ENCODE data around the gene MEGF11. TPM values are rescaled to one million over a fixed set of nuclear protein-coding genes. Genes with fewer than 3 reads are reported as not detected.

The MEGF11 gene
- total RNA-seq, 4 donors from 2014 or later: 0.76 TPM; not detected in 3

- H3K4me1 ChIP-seq: no peaks in the 10 kb centered on the region
- H3K27ac ChIP-seq: no peak overlapping the region
- DNase-seq: no peak
- TF ChIP-seq, protein P1, sequence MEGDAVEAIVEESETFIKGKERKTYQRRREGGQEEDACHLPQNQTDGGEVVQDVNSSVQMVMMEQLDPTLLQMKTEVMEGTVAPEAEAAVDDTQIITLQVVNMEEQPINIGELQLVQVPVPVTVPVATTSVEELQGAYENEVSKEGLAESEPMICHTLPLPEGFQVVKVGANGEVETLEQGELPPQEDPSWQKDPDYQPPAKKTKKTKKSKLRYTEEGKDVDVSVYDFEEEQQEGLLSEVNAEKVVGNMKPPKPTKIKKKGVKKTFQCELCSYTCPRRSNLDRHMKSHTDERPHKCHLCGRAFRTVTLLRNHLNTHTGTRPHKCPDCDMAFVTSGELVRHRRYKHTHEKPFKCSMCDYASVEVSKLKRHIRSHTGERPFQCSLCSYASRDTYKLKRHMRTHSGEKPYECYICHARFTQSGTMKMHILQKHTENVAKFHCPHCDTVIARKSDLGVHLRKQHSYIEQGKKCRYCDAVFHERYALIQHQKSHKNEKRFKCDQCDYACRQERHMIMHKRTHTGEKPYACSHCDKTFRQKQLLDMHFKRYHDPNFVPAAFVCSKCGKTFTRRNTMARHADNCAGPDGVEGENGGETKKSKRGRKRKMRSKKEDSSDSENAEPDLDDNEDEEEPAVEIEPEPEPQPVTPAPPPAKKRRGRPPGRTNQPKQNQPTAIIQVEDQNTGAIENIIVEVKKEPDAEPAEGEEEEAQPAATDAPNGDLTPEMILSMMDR (IDR thresholded peaks at IDR 0.05): no peak
- TF ChIP-seq POLR2A (IDR thresholded peaks at IDR 0.05): no peak
- H3K4me3 ChIP-seq: no peak overlapping the region
- H3K27me3 ChIP-seq: no peaks in the 10 kb centered on the region
- no peaks in the 10 kb centered on the region for H3K36me3 ChIP-seq
- H3K9me3 ChIP-seq: no peaks in the 10 kb centered on the region
- intact Hi-C loops (cut with DNase I; ENCODE audit: low total_unique reads): no loop called here
These were observed 328.2 kb downstream of the MEGF11 start for GRCh38 chr15:65925338-65925737.

- intact Hi-C loops (cut with DNase I; ENCODE audit: low total_unique reads): no loop called here
- Histone ChIP-seq H3K9me3 (no peaks in the 10 kb centered on the region), H3K4me1 (no peaks in the 10 kb centered on the region), H3K4me3 (no peak overlapping the region), H3K36me3 (no peaks in the 10 kb centered on the region), H3K27ac (no peak overlapping the region), H3K27me3 (no peaks in the 10 kb centered on the region)
- TF ChIP-seq, protein P1 (IDR thresholded peaks at IDR 0.05): no peak
- no peak for TF ChIP-seq POLR2A (IDR thresholded peaks at IDR 0.05)
- DNase-seq: no peak
These were observed 329.5 kb downstream of the MEGF11 start for GRCh38 chr15:65924004-65924403.

GRCh38 chr15:65923264-65923663 is 330.3 kb downstream of the MEGF11 start:
- no peak for DNase-seq
- Histone ChIP-seq H3K27me3 (no peaks in the 10 kb centered on the region), H3K36me3 (no peaks in the 10 kb centered on the region), H3K9me3 (no peaks in the 10 kb centered on the region), H3K27ac (no peak overlapping the region), H3K4me3 (no peak overlapping the region), H3K4me1 (no peaks in the 10 kb centered on the region)
- intact Hi-C loops (cut with DNase I; ENCODE audit: low total_unique reads): no loop called here
- TF ChIP-seq POLR2A (IDR thresholded peaks at IDR 0.05): no peak
- TF ChIP-seq, protein P1 (IDR thresholded peaks at IDR 0.05): no peak

GRCh38 chr15:65922621-65923020 is 330.9 kb downstream of the MEGF11 start:
- intact Hi-C loops (cut with DNase I; ENCODE audit: low total_unique reads): no loop called here
- TF ChIP-seq, protein P1 (IDR thresholded peaks at IDR 0.05): no peak
- TF ChIP-seq POLR2A (IDR thresholded peaks at IDR 0.05): no peak
- Histone ChIP-seq H3K4me1 (no peaks in the 10 kb centered on the region), H3K9me3 (no peaks in the 10 kb centered on the region), H3K36me3 (no peaks in the 10 kb centered on the region), H3K27me3 (no peaks in the 10 kb centered on the region), H3K27ac (no peak overlapping the region), H3K4me3 (no peak overlapping the region)
- DNase-seq: no peak

DNA sequence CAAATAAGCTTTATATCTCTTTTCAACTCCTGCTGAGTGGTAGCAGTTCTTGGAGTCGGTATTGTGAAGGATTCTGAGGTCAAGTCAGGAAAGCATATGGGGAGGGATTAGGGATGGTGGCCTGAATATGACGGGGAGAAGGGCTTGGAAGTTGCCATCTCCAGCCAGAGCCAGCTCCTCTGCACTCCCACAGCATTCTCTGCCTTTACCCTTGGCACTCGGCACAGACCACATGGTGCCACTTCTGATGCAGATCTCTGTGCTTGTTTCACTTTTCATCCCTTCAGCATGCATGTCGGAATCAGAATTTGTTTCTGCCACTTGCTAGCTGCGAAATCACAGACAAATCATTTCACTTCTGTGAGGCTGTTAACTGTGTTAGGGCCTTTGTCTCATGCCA is 331.8 kb downstream of the MEGF11 start:
- H3K4me1 ChIP-seq: no peaks in the 10 kb centered on the region
- intact Hi-C loops (cut with DNase I; ENCODE audit: low total_unique reads): no loop called here
- no peaks in the 10 kb centered on the region for H3K36me3 ChIP-seq
- H3K27me3 ChIP-seq: no peaks in the 10 kb centered on the region
- TF ChIP-seq POLR2A (IDR thresholded peaks at IDR 0.05): no peak
- TF ChIP-seq, protein P1 (IDR thresholded peaks at IDR 0.05): no peak
- H3K4me3 ChIP-seq: no peak overlapping the region
- no peaks in the 10 kb centered on the region for H3K9me3 ChIP-seq
- no peak for DNase-seq
- no peak overlapping the region for H3K27ac ChIP-seq

Measured in uterus (tissue), 4 donors.